ENCODE measurements around the gene USP46. TPM values are rescaled to one million over a fixed set of nuclear protein-coding genes. Genes with fewer than 3 reads are reported as not detected.

The USP46 gene, protein sequence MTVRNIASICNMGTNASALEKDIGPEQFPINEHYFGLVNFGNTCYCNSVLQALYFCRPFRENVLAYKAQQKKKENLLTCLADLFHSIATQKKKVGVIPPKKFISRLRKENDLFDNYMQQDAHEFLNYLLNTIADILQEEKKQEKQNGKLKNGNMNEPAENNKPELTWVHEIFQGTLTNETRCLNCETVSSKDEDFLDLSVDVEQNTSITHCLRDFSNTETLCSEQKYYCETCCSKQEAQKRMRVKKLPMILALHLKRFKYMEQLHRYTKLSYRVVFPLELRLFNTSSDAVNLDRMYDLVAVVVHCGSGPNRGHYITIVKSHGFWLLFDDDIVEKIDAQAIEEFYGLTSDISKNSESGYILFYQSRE
- 4.8 to 10.1 TPM (median 8.2 TPM) in 5 replicates for total RNA-seq (2022; extraction: Qiagen RNA extraction)

DNA sequence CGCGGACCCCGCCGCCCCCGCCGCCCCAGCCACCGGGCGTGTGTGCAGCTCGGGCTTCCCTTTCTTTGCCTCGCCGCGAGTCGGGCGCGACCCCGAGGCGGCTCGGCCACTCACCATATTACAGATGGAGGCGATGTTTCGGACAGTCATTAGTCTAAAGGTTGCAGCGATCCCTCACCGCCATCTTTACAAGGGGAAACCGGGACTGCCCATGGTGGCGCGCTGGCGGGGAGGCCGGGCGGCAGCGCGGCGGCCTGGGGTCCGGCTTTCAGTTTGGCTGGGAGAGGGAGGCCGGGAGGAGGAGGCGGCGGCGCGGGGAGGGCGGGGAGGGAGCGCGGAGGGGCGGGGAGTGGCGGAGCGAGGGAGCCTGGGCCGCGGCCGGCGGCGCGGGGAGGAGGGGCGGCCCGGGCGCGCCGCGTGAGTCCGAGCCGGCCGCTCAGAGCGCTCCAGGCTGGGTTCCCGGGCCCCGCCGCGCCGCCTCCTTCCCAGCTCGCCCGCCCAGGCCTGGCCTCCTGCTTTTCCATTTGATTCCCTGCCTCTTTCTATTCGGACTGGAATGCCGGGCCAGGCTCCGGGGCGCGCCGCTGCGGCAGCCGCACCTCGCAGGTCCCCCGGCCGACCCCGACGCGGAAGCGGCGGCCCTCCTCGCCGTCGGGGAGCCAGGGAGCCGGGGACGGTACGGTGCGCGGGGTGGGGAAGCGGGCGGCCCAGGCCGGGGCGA, at the start of gene USP46:
Gene USP46, minus strand, starts transcription at position 301 of the 721 bp plus-strand sequence. Its CDS starts 151 bp downstream, at position 150.

Other genes starting within 250 kb of the USP46 start
- gene ERVMER34-1, start 92.1 kb upstream of the USP46 start, total RNA-seq (2022; extraction: Qiagen RNA extraction), result 0.42 to 0.54 TPM (median 0.48 TPM) in 5 replicates
- gene RASL11B, start 203.0 kb upstream of the USP46 start, total RNA-seq (2022; extraction: Qiagen RNA extraction), result 0.09 to 0.18 TPM (median 0.11 TPM) in 5 replicates

All from A549 treated with dexamethasone at 1 μM for 4 hours (cell line).